Activated CD4-positive, alpha-beta T cell treated with anti-CD3 and anti-CD28 coated beads for 48 hours (primary cell): ENCODE results near the gene ARHGAP44.

ENCODE experiments used
- DNase-seq: peaks from one replicate; pipeline ENCODE4 v3.0.0-alpha.2; 2020

ARHGAP44 gene

DNA sequence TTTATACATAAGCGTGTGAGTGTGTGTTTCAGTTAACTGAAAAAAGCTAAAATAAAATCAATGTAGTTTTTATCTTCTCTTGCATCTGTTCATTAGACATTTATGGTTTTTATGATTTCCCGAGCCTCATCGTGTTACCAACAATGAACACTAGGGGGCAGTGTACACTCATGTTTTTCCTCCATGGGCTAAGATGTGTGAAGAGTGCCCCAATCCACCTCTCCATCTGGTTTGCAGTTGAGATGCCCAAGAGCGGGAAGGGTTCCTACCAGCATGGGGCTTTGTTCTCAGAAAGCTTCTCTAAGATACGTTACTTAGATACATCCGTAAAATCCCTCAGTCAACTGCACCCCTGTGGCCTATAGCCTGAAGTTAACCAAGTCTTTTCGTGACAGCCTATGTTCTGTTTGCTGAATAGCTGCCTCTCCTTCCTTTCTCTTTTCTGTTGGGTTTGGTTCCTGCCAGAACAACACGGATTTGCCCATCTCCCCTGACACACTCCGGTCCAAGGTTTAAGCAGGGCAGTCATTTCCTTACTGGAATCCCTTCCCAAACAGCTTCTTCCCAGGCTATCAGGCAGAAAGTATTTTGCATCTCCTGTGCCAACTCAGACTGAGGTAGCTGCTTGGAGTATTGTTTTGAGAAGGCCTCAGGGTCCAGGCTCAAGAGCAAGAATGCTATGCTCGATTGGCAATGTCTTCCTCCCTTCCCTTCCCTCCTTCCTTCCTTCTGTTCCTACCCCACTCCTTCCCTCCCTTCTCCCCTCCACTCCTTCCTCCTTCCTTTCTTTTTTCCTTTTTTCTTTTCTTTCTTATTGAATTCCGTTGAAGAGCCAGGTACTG is 241.4 kb downstream of the ARHGAP44 start:
- peak; percentile 57 for DNase-seq

DNA sequence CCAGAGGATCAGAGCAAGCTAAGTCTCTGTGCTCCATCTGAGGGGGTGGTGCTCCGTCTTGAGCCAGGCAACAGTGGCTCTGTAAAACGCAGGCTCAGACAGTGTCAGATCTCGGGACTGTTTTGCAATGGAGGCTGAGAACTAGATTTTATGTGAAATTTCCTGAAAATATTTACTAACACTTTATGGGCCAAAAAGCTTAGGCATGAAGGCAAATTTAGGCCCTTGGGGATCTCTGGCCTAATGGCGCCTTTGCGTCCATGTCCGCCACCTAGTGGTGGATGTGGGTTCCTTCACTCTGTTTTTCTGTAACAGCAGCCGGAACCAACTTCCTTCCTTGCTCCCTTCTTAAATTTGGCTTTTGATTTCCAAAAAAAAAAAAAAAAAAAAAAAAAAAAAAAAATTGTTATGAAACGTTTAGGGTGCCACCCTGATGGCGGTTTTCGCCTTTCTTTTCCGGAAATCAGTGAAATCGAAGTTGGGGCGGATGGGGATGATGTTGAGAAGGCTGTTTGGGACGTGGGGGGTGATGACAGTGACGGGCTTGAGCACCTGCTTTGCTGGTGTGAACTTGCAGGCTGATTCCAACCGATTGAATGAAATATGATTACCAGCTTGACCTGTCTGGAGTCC is 242.5 kb downstream of the ARHGAP44 start:
- DNase-seq: peak; percentile 66

DNA sequence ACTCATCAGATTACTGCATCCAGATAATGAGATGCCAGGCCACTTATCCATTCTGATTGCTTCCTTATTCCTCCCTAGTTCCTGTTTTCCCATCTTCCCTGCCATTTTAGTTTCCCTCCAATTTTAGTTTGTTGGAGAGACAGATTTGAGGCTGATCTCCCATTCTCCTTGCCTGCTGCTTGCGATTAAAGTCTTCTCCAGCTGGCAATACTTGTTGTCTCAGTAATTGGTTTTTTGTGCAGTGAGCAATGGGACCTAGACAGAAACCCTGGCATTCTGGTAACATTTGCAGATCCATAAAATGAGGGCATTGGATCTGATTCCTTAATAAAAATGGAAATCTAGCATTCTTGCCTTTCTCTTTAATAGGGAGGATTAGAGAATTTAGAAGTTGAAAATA is 246.1 kb downstream of the ARHGAP44 start:
- no peak for DNase-seq

DNA sequence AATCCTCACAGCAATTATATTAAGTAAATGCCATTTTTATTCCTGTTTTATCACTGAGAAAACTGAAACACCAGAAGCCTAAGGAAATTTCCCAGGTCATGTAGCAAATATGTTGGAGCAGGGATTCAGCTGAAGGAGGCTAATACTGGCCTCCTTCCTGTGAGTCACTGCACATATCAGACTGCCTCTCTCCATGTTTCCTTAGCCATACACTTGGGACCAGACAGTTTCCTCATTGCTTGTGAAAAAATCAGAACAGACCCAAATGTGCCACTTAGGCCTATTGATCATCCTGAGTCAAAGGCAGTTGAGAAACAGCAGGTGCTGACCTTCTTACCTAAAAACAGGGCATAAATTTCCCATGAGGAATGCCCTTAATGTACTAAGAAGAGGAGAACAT is 247.5 kb downstream of the ARHGAP44 start:
- DNase-seq: no peak

DNA sequence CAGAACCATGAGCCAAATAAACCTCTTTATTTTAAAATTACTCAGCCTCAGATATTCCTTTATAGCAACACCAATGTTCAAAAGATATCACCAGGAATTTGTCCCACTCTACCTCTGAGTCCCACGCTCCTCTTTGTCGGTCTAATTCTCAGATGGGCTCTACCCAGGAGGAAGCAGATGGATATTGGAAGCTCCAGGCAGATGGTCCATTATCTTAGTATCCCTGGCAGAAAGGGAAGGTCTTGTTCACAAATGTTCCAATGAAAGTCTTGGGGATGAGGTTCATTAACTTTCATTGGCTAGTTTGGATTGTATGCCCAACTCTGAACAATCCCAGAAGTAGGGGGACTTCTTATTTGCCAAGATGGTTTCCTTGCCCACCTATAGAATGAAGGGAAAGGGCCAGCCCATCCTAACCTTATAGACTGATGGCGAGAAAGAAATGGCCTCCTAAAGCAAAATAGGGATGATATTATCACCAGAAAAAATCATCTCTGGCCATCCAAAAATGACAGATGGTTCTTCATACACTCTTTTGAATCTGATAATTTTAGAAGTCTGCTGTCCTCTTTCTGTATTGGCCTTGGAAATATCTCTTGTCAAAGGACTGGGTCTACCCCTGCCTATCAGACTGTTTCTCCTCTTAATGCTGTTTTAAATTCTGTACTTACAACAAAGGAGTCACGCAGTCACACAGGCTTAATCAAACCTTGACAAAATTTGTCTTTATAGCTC is 249.8 kb downstream of the ARHGAP44 start:
- no peak for DNase-seq
